CD14-positive monocyte (primary cell): ENCODE data around the gene FNDC3B. TPM values are rescaled to one million over a fixed set of nuclear protein-coding genes. Genes with fewer than 3 reads are reported as not detected.
A peak's percentile ranks its signal among the peaks of the same experiment; 100 is the strongest.

ENCODE experiments used
- DNase-seq, 3 donors: peaks; one replicate each; pipeline ENCODE4 v3.0.0-alpha.2; 2011 to 2022
- H2AFZ ChIP-seq: 2 replicates; pipeline ENCODE4 v1.6.0; 2012; ENCODE audit warnings: mild to moderate bottlenecking, low read depth, low read length, inconsistent platforms; ENCODE audit not compliant: insufficient read depth, poor library complexity, severe bottlenecking
- H3K27ac ChIP-seq, 2 donors: 1 replicate in 1 of 2; 2 replicates in 1 of 2; pipeline ENCODE4 v1.5.1; 2012 to 2013; ENCODE audit warnings: low read length in 2 of 2, control low read depth in 1 of 2, inconsistent platforms in 1 of 2, low read depth in 1 of 2, mild to moderate bottlenecking in 1 of 2
- H3K27me3 ChIP-seq, 2 donors: one replicate each; pipeline versions ENCODE4 v1.6.0 to v1.6.1; 2011 to 2013; ENCODE audit warnings: low read length in 2 of 2; ENCODE audit not compliant: control insufficient read depth in 2 of 2, insufficient read depth in 2 of 2
- H3K36me3 ChIP-seq, 2 donors: replicated peaks in 1 of 2; 1 replicate in 1 of 2; 2 replicates in 1 of 2; pipeline versions ENCODE4 v1.5.1 to v1.6.1; 2012 to 2013; ENCODE audit warnings: low read length in 2 of 2, control low read depth in 1 of 2, inconsistent platforms in 1 of 2, mild to moderate bottlenecking in 1 of 2; ENCODE audit not compliant: insufficient read depth in 2 of 2, control insufficient read depth in 1 of 2
- H3K4me1 ChIP-seq, 2 donors: 1 replicate in 1 of 2; 2 replicates in 1 of 2; pipeline versions ENCODE4 v1.5.1 to v1.6.1; 2012 to 2013; ENCODE audit warnings: low read length in 2 of 2, control low read depth in 1 of 2, inconsistent platforms in 1 of 2, mild to moderate bottlenecking in 1 of 2, moderate library complexity in 1 of 2; ENCODE audit not compliant: insufficient read depth in 2 of 2, control insufficient read depth in 1 of 2
- H3K4me2 ChIP-seq: replicated peaks from 2 replicates; pipeline ENCODE3; 2012; ENCODE audit warnings: low read length, moderate library complexity, mild to moderate bottlenecking; ENCODE audit not compliant: poor library complexity, severe bottlenecking; ENCODE audit errors: extremely low read depth
- H3K4me3 ChIP-seq, 3 experiments: fragments of 200-600 bp in 1 of 3; sonication (generic) in 1 of 3; replicated peaks in 1 of 3; 1 replicate in 2 of 3; 2 replicates in 1 of 3; pipeline ENCODE4 v1.5.1; 2011 to 2013; ENCODE audit warnings: low read length in 3 of 3, mild to moderate bottlenecking in 3 of 3, control low read depth in 2 of 3, low read depth in 2 of 3, inconsistent platforms in 1 of 3, moderate library complexity in 1 of 3
- H3K79me2 ChIP-seq: 2 replicates; pipeline ENCODE4 v1.6.0; 2012; ENCODE audit warnings: mild to moderate bottlenecking, control low read depth, inconsistent platforms, low read length, moderate library complexity; ENCODE audit not compliant: insufficient read depth
- H3K9ac ChIP-seq: 2 replicates; pipeline ENCODE4 v1.6.0; 2017; ENCODE audit warnings: low read length, mild to moderate bottlenecking; ENCODE audit not compliant: insufficient read depth, poor library complexity, severe bottlenecking
- H3K9me3 ChIP-seq, 2 donors: replicated peaks in 1 of 2; 1 replicate in 1 of 2; 2 replicates in 1 of 2; pipeline versions ENCODE4 v1.5.1 to v1.6.1; 2012 to 2013; ENCODE audit warnings: low read length in 2 of 2, control low read depth in 1 of 2; ENCODE audit not compliant: control insufficient read depth in 1 of 2, insufficient read depth in 1 of 2
- H4K20me1 ChIP-seq: 2 replicates; pipeline ENCODE4 v1.6.0; 2012; ENCODE audit warnings: mild to moderate bottlenecking, low read length, control low read depth, moderate library complexity; ENCODE audit not compliant: insufficient read depth
- H3K27ac Mint-ChIP-seq, 7 donors: one replicate each; pipeline ENCODE4 v1.8.0; 2020; ENCODE audit warnings: mild to moderate bottlenecking in 7 of 7, mixed read lengths in 7 of 7, moderate library complexity in 6 of 7, inconsistent platforms in 2 of 7
- H3K27me3 Mint-ChIP-seq, 3 donors: one replicate each; pipeline ENCODE4 v1.8.0; 2021 to 2022; ENCODE audit warnings: low read depth in 3 of 3, mild to moderate bottlenecking in 3 of 3, mixed read lengths in 3 of 3, moderate library complexity in 3 of 3, inconsistent platforms in 1 of 3
- H3K36me3 Mint-ChIP-seq, 2 donors: one replicate each; pipeline ENCODE4 v1.8.0; 2020; ENCODE audit warnings: mixed read lengths in 2 of 2, inconsistent platforms in 1 of 2, mild to moderate bottlenecking in 1 of 2
- H3K4me1 Mint-ChIP-seq: one replicate; pipeline ENCODE4 v1.8.0; 2020; ENCODE audit warnings: mild to moderate bottlenecking, mixed read lengths
- H3K4me3 Mint-ChIP-seq, 2 donors: one replicate each; pipeline ENCODE4 v1.8.0; 2020; ENCODE audit warnings: mild to moderate bottlenecking in 2 of 2, mixed read lengths in 2 of 2, moderate library complexity in 1 of 2
- H3K9me3 Mint-ChIP-seq, 7 donors: one replicate each; pipeline ENCODE4 v1.8.0; 2020 to 2022; ENCODE audit warnings: mixed read lengths in 7 of 7, mild to moderate bottlenecking in 6 of 7, moderate library complexity in 6 of 7, inconsistent platforms in 2 of 7
- CTCF ChIP-seq: fragments of 200-600 bp; IDR thresholded peaks from one replicate; pipeline ENCODE4 v1.8.0; 2022; ENCODE audit warnings: antibody characterized with exemption, mild to moderate bottlenecking
- WGBS: methylation state at CpG from one replicate; pipeline ENCODE4 v1.1.5; 2013; ENCODE audit warnings: missing lambda C conversion rate; ENCODE audit not compliant: insufficient coverage; 5-methylcytosine and 5-hydroxymethylcytosine counted together
- intact Hi-C, 2 donors: fragments of 100-400 bp; cut with micrococcal nuclease; formaldehyde crosslinking; loops; one replicate each; pipeline versions ENCODE4 v1.15.0 to v1.15.1; 2023
- polyA plus RNA-seq, 3 donors: library from polyadenylated mRNA; depleted of rRNA in 1 of 3; unstranded in 2 of 3; stranded (reverse) in 1 of 3; fragments of 300-500 nt in 2 of 3; fragments of >200 nt in 1 of 3; fragmentation: Illumina TruSeq in 2 of 3; gene quantifications; 1 replicate in 2 of 3; 2 replicates in 1 of 3; pipeline ENCODE4 v1.2.3, GENCODE V29; 2012 to 2021

FNDC3B gene
- polyA plus RNA-seq, 3 donors: 19.6 to 36.1 (median 25.7) TPM

DNA sequence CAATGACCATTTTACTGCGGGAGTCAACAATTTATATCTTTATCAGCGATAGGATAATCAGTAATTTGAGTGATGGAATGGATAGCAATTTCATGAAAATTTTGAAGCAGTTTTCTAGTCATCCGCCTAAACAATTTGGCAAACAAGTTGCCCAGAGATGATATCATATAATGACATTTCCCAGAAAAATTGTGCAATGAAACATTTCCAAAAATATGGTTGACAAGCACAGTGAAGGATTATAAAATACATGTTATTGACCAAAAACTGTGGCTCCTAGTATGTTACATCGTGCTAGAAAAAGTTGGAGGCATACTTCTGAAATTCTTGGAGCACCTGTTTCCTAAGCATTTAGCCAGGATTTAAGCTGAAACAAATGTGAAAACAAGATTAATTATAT lies 263.8 kb downstream of the FNDC3B start:
- no CpG with 5 or more reads among the region's 4 CpGs for WGBS

DNA sequence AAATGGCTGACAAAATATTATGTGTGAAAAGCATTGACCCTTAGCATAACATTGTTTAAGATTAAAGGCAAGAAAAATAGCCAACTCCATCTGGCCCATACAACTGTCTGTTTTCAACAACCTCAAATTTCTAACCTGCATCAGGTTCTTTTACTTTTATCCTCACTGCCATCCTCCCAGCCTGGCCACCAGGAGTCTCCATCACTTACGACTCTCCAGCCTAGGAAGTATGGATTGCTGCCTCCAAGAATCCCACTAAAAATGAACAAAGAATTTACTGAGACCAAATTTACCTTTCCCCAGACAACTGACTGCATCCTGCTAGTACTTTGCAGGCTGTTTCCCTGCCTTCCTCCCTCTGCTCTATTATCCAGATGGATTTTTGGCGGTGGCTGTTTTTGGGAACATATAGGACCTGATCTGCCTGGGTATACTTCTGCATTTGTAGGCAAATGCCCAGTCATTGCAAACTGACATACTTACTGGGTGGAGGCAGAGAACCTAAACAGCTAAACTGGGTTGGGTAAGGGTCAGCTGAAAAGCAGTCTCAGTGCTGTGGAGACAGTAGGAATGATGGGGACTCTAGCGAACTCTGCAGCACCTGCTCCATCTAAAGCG lies 264.7 kb downstream of the FNDC3B start:
- peaks cover 74 to 98% of the 10 kb centered on the region in 2 donors for H3K36me3 ChIP-seq
- 100% methylated on average over 2 of the region's 4 CpGs for WGBS
- no peak overlapping the region for H2AFZ ChIP-seq
- H3K9me3 Mint-ChIP-seq: no peaks in the 10 kb centered on the region
- H3K4me1 ChIP-seq: no peaks in the 10 kb centered on the region
- TF ChIP-seq CTCF: no peak
- H3K4me3 ChIP-seq: no peak overlapping the region
- H3K27ac Mint-ChIP-seq: peak overlapping the region in 3 of 7 donors; percentile 12 to 52 (median 20)
- no peak for DNase-seq
- H3K27me3 ChIP-seq: no peaks in the 10 kb centered on the region
- H3K4me3 Mint-ChIP-seq: no peak overlapping the region
- H3K9me3 ChIP-seq: no peaks in the 10 kb centered on the region
- no peaks in the 10 kb centered on the region for H4K20me1 ChIP-seq
- no peak overlapping the region for H3K27ac ChIP-seq
- intact Hi-C loops: no loop called here
- H3K79me2 ChIP-seq: no peaks in the 10 kb centered on the region
- no peak overlapping the region for H3K4me2 ChIP-seq
- peaks cover 74 to 94% of the 10 kb centered on the region in 2 donors for H3K36me3 Mint-ChIP-seq
- no peaks in the 10 kb centered on the region for H3K4me1 Mint-ChIP-seq
- H3K9ac ChIP-seq: no peak overlapping the region
- no peaks in the 10 kb centered on the region for H3K27me3 Mint-ChIP-seq

More for the DNA sequence above, 263.8 kb downstream of the FNDC3B start:
- Mint-ChIP-seq H3K27ac (no peak overlapping the region), H3K4me3 (no peak overlapping the region), H3K36me3 (peaks cover 72 to 92% of the 10 kb centered on the region in 2 donors), H3K27me3 (no peaks in the 10 kb centered on the region), H3K9me3 (no peaks in the 10 kb centered on the region), H3K4me1 (no peaks in the 10 kb centered on the region)
- Histone ChIP-seq H3K4me2 (no peak overlapping the region), H4K20me1 (no peaks in the 10 kb centered on the region), H3K9ac (no peak overlapping the region), H3K79me2 (no peaks in the 10 kb centered on the region), H3K36me3 (peaks cover 74 to 98% of the 10 kb centered on the region in 2 donors), H3K4me1 (no peaks in the 10 kb centered on the region), H3K4me3 (no peak overlapping the region), H3K27ac (no peak overlapping the region), H2AFZ (no peak overlapping the region), H3K9me3 (no peaks in the 10 kb centered on the region), H3K27me3 (no peaks in the 10 kb centered on the region)
- TF ChIP-seq CTCF: no peak
- DNase-seq: no peak
- intact Hi-C loops: no loop called here
